Panc1 (cell line): Measurements from ENCODE around the gene ARHGAP4.

Experiments used
- CTCF ChIP-seq: fragments of 450-650 bp; IDR thresholded peaks from 2 replicates; pipeline ENCODE4 v1.5.1; 2017; ENCODE audit warnings: mild to moderate bottlenecking
- POLR2AphosphoS5 ChIP-seq: IDR thresholded peaks from 2 replicates; pipeline ENCODE4 v1.6.1; 2012; ENCODE audit warnings: mild to moderate bottlenecking, low read depth, low read length, moderate library complexity
- REST ChIP-seq, 2 experiments: IDR thresholded peaks; 2 replicates each; pipeline ENCODE4 v1.6.1; 2011 to 2012; ENCODE audit warnings: low read depth in 2 of 2, control low read depth in 1 of 2, low read length in 1 of 2, mild to moderate bottlenecking in 1 of 2, moderate library complexity in 1 of 2; ENCODE audit not compliant: insufficient read depth in 1 of 2
- SIN3A ChIP-seq: IDR thresholded peaks from 2 replicates; pipeline ENCODE4 v1.6.1; 2012; ENCODE audit warnings: low read depth, mild to moderate bottlenecking, low read length, moderate library complexity, borderline replicate concordance; ENCODE audit not compliant: insufficient read depth
- TCF7L2 ChIP-seq: IDR thresholded peaks from 2 replicates; pipeline ENCODE4 v1.6.1; 2011; ENCODE audit warnings: mild to moderate bottlenecking, low read depth, low read length, inconsistent platforms

DNA sequence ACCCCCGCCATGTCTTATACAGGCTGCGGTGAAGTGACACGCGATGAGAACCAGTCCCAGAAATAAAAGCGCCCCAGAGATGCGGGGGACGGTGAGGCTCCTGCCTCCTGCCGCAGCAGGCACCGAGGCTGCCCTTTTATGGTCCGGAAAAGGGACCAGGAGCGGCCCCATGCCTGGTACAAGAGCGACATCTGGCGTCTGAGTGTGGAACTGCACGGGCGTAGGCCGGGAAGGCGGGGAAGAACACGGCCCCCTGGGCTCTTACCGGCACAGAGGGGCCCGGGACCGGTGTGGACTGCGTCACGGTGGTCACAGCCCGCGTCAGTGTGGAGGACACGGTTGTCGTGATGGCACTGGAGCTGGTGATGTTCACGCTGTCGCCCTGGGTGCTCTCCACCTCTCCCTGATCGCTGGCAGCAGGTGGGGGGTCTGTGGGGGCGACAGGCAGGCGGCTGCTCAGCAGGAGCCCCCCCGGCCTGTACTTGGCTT, 27.3 kb upstream of the ARHGAP4 start:
- TF ChIP-seq CTCF: no peak
- no peak for TF ChIP-seq SIN3A
- TF ChIP-seq TCF7L2: no peak
- 0 out of 2 replicates have a peak, but pooled peaks have one; percentile 24 for TF ChIP-seq POLR2AphosphoS5
- no peak for TF ChIP-seq REST (IDR thresholded peaks at IDR 0.05; ENCODE audit: insufficient read depth in 1 of 2, low read depth in 2 of 2, low read length in 1 of 2)
